Measurements from ENCODE around the gene CYFIP1.
A peak's percentile ranks its signal among the peaks of the same experiment; 100 is the strongest.

The CYFIP1 gene

GRCh38 chr15:22967084-22967770 lies 12.9 kb downstream of the CYFIP1 start:
- no peak for DNase-seq (ENCODE audit: low spot score)

- no peak for DNase-seq (ENCODE audit: low spot score)
Measured at GRCh38 chr15:22966321-22967083, 13.7 kb downstream of the CYFIP1 start.

- DNase-seq (ENCODE audit: low spot score), result peak; percentile 46
Measured at GRCh38 chr15:22963641-22964040, 16.5 kb downstream of the CYFIP1 start.

GRCh38 chr15:22962611-22963010 lies 17.6 kb downstream of the CYFIP1 start:
- DNase-seq (ENCODE audit: low spot score), result no peak

GRCh38 chr15:22961762-22962161 lies 18.4 kb downstream of the CYFIP1 start:
- DNase-seq (ENCODE audit: low spot score), result peak; percentile 56

GRCh38 chr15:22960556-22960955 lies 19.6 kb downstream of the CYFIP1 start:
- no peak for DNase-seq (ENCODE audit: low spot score)

- no peak for DNase-seq (ENCODE audit: low spot score)
Measured at GRCh38 chr15:22960126-22960525, 20.0 kb downstream of the CYFIP1 start.

GRCh38 chr15:22959321-22960101 lies 20.7 kb downstream of the CYFIP1 start:
- DNase-seq (ENCODE audit: low spot score), result no peak

- DNase-seq (ENCODE audit: low spot score), result no peak
Measured at GRCh38 chr15:22958487-22959280, 21.5 kb downstream of the CYFIP1 start.

GRCh38 chr15:22956978-22957260 lies 23.2 kb downstream of the CYFIP1 start:
- DNase-seq (ENCODE audit: low spot score), result no peak

GRCh38 chr15:22956257-22956977 lies 23.8 kb downstream of the CYFIP1 start:
- no peak for DNase-seq (ENCODE audit: low spot score)

GRCh38 chr15:22955544-22956119 lies 24.5 kb downstream of the CYFIP1 start:
- no peak for DNase-seq (ENCODE audit: low spot score)

GRCh38 chr15:22954798-22955543 lies 25.2 kb downstream of the CYFIP1 start:
- no peak for DNase-seq (ENCODE audit: low spot score)

GRCh38 chr15:22954326-22954725 lies 25.8 kb downstream of the CYFIP1 start:
- DNase-seq (ENCODE audit: low spot score), result no peak

- peak; percentile 38 for DNase-seq (ENCODE audit: low spot score)
Measured at GRCh38 chr15:22952796-22953579, 27.2 kb downstream of the CYFIP1 start.

- no peak for DNase-seq (ENCODE audit: low spot score)
Measured at GRCh38 chr15:22951381-22952280, 28.5 kb downstream of the CYFIP1 start.

- no peak for DNase-seq (ENCODE audit: low spot score)
Measured at GRCh38 chr15:22951031-22951380, 29.2 kb downstream of the CYFIP1 start.

- DNase-seq (ENCODE audit: low spot score), result no peak
Measured at GRCh38 chr15:22950256-22950990, 29.7 kb downstream of the CYFIP1 start.

Data from GM03348 (cell line).